K562 (cell line): ENCODE measurements around the gene LRCOL1. TPM values are rescaled to one million over a fixed set of nuclear protein-coding genes. Genes with fewer than 3 reads are reported as not detected.
A peak's percentile ranks its signal among the peaks of the same experiment; 100 is the strongest.

Experiments
- DMBX1 ChIP-seq: fragments of 250-450 bp; sonication (Bioruptor Pico); IDR thresholded peaks from 2 replicates; pipeline ENCODE4 v1.8.0; 2022; ENCODE audit warnings: inconsistent platforms, mild to moderate bottlenecking, moderate library complexity, borderline replicate concordance
- FOSL1 ChIP-seq: fragments of 200-800 bp; sonication (Bioruptor generic); conservative IDR thresholded peaks from 2 replicates; pipeline ENCODE4 v1.6.1; 2016; ENCODE audit warnings: missing genetic modification characterization, missing compliant biosample characterization
- HDAC8 ChIP-seq: fragments of 450-650 bp; IDR thresholded peaks from 2 replicates; pipeline ENCODE4 v1.6.1; 2016; ENCODE audit warnings: mild to moderate bottlenecking, missing genetic modification characterization, moderate library complexity, missing compliant biosample characterization
- JUN ChIP-seq, 2 experiments: sonication (generic) in 1 of 2; formaldehyde crosslinking in 1 of 2; IDR thresholded peaks; 2 replicates each; pipeline versions ENCODE4 v1.6.1 to v1.8.0; 2012 to 2022; ENCODE audit warnings: borderline replicate concordance in 2 of 2, mild to moderate bottlenecking in 2 of 2, improper control_type of control experiment in 1 of 2, low read depth in 1 of 2, low read length in 1 of 2, missing genetic modification reagents in 1 of 2
- KLF16 ChIP-seq: IDR thresholded peaks from 2 replicates; pipeline ENCODE4 v1.6.1; 2016; ENCODE audit warnings: antibody characterized with exemption
- MAFK ChIP-seq: IDR thresholded peaks from 2 replicates; pipeline ENCODE4 v1.6.1; 2011; ENCODE audit warnings: low read length, improper control_type of control experiment
- MYNN ChIP-seq, 2 experiments: sonication (generic); formaldehyde crosslinking in 1 of 2; IDR thresholded peaks; 2 replicates each; pipeline versions ENCODE4 v1.5.0 to v1.6.1; 2016 to 2020; ENCODE audit warnings: antibody characterized with exemption in 1 of 2, missing genetic modification reagents in 1 of 2
- PTTG1 ChIP-seq: fragments of 450-650 bp; IDR thresholded peaks from 2 replicates; pipeline ENCODE4 v1.6.1; 2016; ENCODE audit warnings: low read depth, mild to moderate bottlenecking, missing genetic modification characterization, missing compliant biosample characterization
- polyA plus RNA-seq, 8 experiments: library from polyadenylated mRNA; depleted of rRNA in 4 of 8; stranded (reverse) in 5 of 8; unstranded in 3 of 8; fragments of >200 nt; fragmentation: Nextera tagmentation in 2 of 8; fragmentation: Illumina TruSeq in 1 of 8; extraction: Ambion mirVana in 2 of 8; extraction: Trizol in 1 of 8; gene quantifications; 2 replicates each; pipeline versions ENCODE4 v1.2.1 to v1.2.3, GENCODE V29; 2011 to 2014; ENCODE audit warnings: inconsistent platforms in 1 of 8, missing spikeins in 1 of 8
- total RNA-seq, 7 experiments: library from RNA; depleted of rRNA in 6 of 7; stranded (reverse); fragments of >200 nt in 6 of 7; fragmentation: Illumina TruSeq in 2 of 7; extraction: Trizol in 2 of 7; gene quantifications; 2 replicates each; pipeline versions ENCODE4 v1.2.1 to v1.2.3, GENCODE V29; 2011 to 2021; ENCODE audit warnings: low replicate concordance in 1 of 7
- TF ChIP-seq, protein P1 (sequence below): fragments of 450-650 bp; formaldehyde crosslinking; IDR thresholded peaks from 2 replicates; pipeline ENCODE4 v1.4.0; 2020; ENCODE audit warnings: mild to moderate bottlenecking, mixed read lengths
- TF ChIP-seq, protein P2 (sequence below): fragments of 250-450 bp; sonication (Bioruptor Pico); IDR thresholded peaks from 2 replicates; pipeline ENCODE4 v1.8.0; 2022; ENCODE audit warnings: inconsistent platforms
- TF ChIP-seq, protein P3 (sequence below), 2 experiments: fragments of 450-650 bp in 1 of 2; sonication (generic) in 1 of 2; formaldehyde crosslinking in 1 of 2; IDR thresholded peaks in 1 of 2; conservative IDR thresholded peaks in 1 of 2; 2 replicates each; pipeline versions ENCODE4 v1.6.1 to v1.8.1; 2016 to 2023; ENCODE audit warnings: mild to moderate bottlenecking in 2 of 2, moderate library complexity in 2 of 2, inconsistent platforms in 1 of 2, missing genetic modification reagents in 1 of 2
- TF ChIP-seq, protein P4 (sequence below): IDR thresholded peaks from 2 replicates; pipeline ENCODE4 v1.6.1; 2014; ENCODE audit warnings: antibody characterized with exemption

Gene LRCOL1
- total and polyA plus RNA-seq, 9 of the 15 experiments (the other 6 are each of a cell fraction or from before 2014, with no cell fraction given) = not detected

DNA sequence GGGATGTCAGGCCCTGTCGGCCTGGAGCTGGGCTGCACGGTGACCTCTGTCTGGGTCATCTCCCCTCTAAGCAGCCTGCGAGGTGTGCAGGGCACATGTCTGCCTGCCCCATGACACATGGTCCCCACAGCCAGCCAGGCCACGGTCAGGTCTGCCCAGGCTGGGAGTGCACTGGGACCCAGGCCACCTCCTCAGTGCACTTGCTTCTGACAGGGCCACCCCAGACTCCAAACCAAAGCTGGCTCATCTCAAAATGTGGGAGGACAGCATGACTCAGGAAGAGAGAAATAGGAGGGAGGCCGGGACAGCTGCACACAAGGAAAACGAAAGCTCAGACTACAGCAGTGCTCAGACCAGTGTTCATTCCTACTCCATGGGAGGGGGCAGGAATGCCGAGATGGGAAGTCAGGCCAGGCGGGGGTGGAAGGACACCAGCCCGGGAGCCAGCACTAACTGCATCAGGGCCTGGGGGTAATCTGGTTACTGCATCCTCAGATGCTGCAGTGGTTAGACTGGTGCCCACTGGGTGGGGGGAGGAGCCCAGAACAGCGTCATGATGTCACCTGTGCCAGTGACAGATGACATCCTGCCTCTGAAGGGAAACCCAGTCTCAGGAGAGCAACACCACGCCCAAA, 12.2 kb upstream of the LRCOL1 start (continued):
- TF ChIP-seq, protein P1, sequence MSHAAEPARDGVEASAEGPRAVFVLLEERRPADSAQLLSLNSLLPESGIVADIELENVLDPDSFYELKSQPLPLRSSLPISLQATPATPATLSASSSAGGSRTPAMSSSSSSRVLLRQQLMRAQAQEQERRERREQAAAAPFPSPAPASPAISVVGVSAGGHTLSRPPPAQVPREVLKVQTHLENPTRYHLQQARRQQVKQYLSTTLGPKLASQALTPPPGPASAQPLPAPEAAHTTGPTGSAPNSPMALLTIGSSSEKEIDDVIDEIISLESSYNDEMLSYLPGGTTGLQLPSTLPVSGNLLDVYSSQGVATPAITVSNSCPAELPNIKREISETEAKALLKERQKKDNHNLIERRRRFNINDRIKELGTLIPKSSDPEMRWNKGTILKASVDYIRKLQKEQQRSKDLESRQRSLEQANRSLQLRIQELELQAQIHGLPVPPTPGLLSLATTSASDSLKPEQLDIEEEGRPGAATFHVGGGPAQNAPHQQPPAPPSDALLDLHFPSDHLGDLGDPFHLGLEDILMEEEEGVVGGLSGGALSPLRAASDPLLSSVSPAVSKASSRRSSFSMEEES (CRISPR knock-in tag) = no peak
- TF ChIP-seq MYNN (IDR thresholded peaks at IDR 0.05) (peak; percentile 55; the same call in 1 of the 2 replicates), MYNN (CRISPR knock-in tag; IDR thresholded peaks at IDR 0.05) (no peak), MAFK (peak; percentile 40; the same call in 1 of the 2 replicates), HDAC8 (tag) (no peak), JUN (IDR thresholded peaks at IDR 0.05; ENCODE audit: borderline replicate concordance, low read depth, low read length) (no peak), JUN (CRISPR knock-in tag; IDR thresholded peaks at IDR 0.05; ENCODE audit: borderline replicate concordance) (no peak), DMBX1 (no peak), PTTG1 (tag) (no peak), KLF16 (no peak), FOSL1 (peak; percentile 59)
- TF ChIP-seq, protein P2, sequence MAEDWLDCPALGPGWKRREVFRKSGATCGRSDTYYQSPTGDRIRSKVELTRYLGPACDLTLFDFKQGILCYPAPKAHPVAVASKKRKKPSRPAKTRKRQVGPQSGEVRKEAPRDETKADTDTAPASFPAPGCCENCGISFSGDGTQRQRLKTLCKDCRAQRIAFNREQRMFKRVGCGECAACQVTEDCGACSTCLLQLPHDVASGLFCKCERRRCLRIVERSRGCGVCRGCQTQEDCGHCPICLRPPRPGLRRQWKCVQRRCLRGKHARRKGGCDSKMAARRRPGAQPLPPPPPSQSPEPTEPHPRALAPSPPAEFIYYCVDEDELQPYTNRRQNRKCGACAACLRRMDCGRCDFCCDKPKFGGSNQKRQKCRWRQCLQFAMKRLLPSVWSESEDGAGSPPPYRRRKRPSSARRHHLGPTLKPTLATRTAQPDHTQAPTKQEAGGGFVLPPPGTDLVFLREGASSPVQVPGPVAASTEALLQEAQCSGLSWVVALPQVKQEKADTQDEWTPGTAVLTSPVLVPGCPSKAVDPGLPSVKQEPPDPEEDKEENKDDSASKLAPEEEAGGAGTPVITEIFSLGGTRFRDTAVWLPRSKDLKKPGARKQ (CRISPR knock-in tag) = no peak
- TF ChIP-seq, protein P3, sequence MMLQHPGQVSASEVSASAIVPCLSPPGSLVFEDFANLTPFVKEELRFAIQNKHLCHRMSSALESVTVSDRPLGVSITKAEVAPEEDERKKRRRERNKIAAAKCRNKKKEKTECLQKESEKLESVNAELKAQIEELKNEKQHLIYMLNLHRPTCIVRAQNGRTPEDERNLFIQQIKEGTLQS (IDR thresholded peaks at IDR 0.05) = peak; percentile 43
- TF ChIP-seq, protein P3 (CRISPR knock-in tag; conservative IDR thresholded peaks at IDR 0.05) = no peak
- TF ChIP-seq, protein P4, sequence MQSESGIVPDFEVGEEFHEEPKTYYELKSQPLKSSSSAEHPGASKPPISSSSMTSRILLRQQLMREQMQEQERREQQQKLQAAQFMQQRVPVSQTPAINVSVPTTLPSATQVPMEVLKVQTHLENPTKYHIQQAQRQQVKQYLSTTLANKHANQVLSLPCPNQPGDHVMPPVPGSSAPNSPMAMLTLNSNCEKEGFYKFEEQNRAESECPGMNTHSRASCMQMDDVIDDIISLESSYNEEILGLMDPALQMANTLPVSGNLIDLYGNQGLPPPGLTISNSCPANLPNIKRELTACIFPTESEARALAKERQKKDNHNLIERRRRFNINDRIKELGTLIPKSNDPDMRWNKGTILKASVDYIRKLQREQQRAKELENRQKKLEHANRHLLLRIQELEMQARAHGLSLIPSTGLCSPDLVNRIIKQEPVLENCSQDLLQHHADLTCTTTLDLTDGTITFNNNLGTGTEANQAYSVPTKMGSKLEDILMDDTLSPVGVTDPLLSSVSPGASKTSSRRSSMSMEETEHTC = no peak; the same call in 1 of the 2 replicates
